GM12878 (cell line): ENCODE results near the gene DLD.

ENCODE experiments used
- BRCA1 ChIP-seq: IDR thresholded peaks from 2 replicates; pipeline ENCODE4 v1.6.1; 2011; ENCODE audit warnings: low read depth, low read length, improper control_type of control experiment
- ESRRA ChIP-seq: IDR thresholded peaks from 2 replicates; pipeline ENCODE4 v1.6.1; 2012; ENCODE audit warnings: mild to moderate bottlenecking, low read length, improper control_type of control experiment
- EZH2 ChIP-seq: IDR thresholded peaks from 2 replicates; pipeline ENCODE4 v1.6.1; 2012; ENCODE audit warnings: low read depth, mild to moderate bottlenecking, control low read depth, inconsistent platforms, low read length, borderline replicate concordance; ENCODE audit not compliant: control insufficient read depth
- GABPA ChIP-seq: IDR thresholded peaks from 2 replicates; pipeline ENCODE4 v1.6.1; 2014; ENCODE audit warnings: antibody characterized with exemption, low read depth, mild to moderate bottlenecking, inconsistent platforms
- MLLT1 ChIP-seq: fragments of 450-650 bp; IDR thresholded peaks from 2 replicates; pipeline ENCODE4 v1.6.1; 2016; ENCODE audit warnings: mild to moderate bottlenecking
- POLR2AphosphoS5 ChIP-seq: IDR thresholded peaks from 2 replicates; pipeline ENCODE4 v1.6.1; 2011; ENCODE audit warnings: mild to moderate bottlenecking, low read length, inconsistent platforms
- RAD21 ChIP-seq: IDR thresholded peaks from 2 replicates; pipeline ENCODE4 v1.6.1; 2011; ENCODE audit warnings: mild to moderate bottlenecking, low read depth, low read length, moderate library complexity; ENCODE audit not compliant: insufficient read depth
- TAF1 ChIP-seq: IDR thresholded peaks from 2 replicates; pipeline ENCODE4 v1.6.1; 2011; ENCODE audit warnings: mild to moderate bottlenecking, low read depth, low read length, borderline replicate concordance

GRCh38 chr7:107945332-107945731 lies 54.3 kb downstream of the DLD start:
- no peak for TF ChIP-seq TAF1
- TF ChIP-seq BRCA1 = no peak
- TF ChIP-seq RAD21 = no peak
- TF ChIP-seq EZH2 = no peak
- no peak for TF ChIP-seq POLR2AphosphoS5
- TF ChIP-seq ESRRA = no peak
- no peak for TF ChIP-seq MLLT1
- TF ChIP-seq GABPA = no peak
